ENCODE data around the gene CMIP. TPM values are rescaled to one million over a fixed set of nuclear protein-coding genes. Genes with fewer than 3 reads are reported as not detected.

Gene CMIP
- total and polyA plus RNA-seq, 7 donors: 11.0 to 60.3 (median 20.4) TPM

DNA sequence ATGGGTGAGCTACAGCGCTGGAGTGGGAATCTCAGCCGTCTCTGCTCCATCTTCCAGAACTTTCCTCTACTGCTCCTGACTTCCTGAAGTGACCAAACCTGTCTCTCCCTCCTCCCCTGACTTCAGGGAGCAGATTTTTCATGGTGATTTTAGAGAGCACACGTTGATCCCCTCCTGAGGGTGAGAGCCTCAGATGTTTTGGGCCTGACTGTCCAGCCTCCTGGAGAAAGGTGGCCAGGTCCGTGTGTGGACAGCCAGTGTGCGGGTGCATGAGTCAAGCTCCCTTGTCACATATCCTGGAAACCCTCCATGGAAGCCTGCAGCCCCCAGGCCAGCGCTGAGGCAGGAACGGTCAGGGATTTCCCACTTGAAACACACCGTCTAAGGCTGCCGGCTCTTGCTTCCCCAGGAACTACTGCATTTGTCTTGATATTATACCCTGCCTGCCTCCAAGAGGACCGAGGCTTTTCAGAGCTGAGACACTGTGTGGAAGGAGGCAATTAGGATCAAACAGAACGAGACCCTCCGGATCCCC lies 143.1 kb downstream of the CMIP start:
- H3K27ac ChIP-seq: no peak overlapping the region
- 92 to 93% methylated on average over 12 of the region's 12 CpGs for WGBS, 2 donors
- H3K4me1 ChIP-seq: peaks cover 0 to 14% (median 5%) of the 10 kb centered on the region in 4 donors
- intact Hi-C loops (cut with DNase I): no loop called here
- H3K27me3 ChIP-seq: no peaks in the 10 kb centered on the region
- no peaks in the 10 kb centered on the region for H3K36me3 ChIP-seq
- H3K9me3 ChIP-seq: no peaks in the 10 kb centered on the region
- no peak overlapping the region for H3K4me3 ChIP-seq
- no peak for TF ChIP-seq EP300 (IDR thresholded peaks at IDR 0.05)
- TF ChIP-seq, protein P1, sequence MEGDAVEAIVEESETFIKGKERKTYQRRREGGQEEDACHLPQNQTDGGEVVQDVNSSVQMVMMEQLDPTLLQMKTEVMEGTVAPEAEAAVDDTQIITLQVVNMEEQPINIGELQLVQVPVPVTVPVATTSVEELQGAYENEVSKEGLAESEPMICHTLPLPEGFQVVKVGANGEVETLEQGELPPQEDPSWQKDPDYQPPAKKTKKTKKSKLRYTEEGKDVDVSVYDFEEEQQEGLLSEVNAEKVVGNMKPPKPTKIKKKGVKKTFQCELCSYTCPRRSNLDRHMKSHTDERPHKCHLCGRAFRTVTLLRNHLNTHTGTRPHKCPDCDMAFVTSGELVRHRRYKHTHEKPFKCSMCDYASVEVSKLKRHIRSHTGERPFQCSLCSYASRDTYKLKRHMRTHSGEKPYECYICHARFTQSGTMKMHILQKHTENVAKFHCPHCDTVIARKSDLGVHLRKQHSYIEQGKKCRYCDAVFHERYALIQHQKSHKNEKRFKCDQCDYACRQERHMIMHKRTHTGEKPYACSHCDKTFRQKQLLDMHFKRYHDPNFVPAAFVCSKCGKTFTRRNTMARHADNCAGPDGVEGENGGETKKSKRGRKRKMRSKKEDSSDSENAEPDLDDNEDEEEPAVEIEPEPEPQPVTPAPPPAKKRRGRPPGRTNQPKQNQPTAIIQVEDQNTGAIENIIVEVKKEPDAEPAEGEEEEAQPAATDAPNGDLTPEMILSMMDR (IDR thresholded peaks at IDR 0.05): no peak
- TF ChIP-seq POLR2AphosphoS5 (IDR thresholded peaks at IDR 0.05): no peak
- TF ChIP-seq POLR2A (IDR thresholded peaks at IDR 0.05): no peak
- DNase-seq: no peak

GRCh38 chr16:81588326-81589081 lies 143.9 kb downstream of the CMIP start:
- H3K27ac ChIP-seq: no peak overlapping the region
- WGBS, 2 donors: 86 to 89% methylated on average over 17 of the region's 17 CpGs
- intact Hi-C loops (cut with DNase I): no loop called here

DNA sequence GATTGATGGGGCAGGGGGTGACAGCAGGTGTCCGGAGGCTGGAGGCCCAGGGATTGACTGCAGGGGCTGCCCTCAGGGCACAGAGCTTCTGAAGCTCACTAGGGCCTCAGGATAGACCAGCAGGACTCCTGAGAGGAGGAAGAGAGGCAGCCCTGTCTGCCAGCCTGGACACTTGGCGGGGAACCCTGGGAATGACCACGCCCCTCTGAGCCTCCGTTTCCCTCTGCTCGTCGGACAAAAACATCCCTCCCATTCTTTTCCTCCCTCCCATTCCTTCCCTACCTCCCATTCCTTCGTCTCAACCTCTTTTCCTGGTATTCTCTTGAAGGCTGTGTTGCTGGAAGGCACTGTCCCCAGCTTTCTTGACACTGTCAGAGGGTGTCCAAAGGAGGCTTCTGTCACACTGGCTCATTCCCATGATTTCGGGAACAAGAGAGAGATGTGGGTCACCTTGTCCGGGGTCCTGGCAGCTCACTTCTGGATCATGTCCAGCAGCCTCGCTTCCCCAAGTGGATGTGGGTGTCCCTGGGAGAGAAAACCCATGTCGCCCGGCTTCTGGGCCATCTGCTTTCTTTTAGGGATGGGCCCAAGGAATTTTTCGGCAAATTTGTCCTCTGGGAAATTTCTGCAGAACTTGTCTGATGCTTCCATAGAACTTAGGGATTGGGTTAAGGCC lies 145.5 kb downstream of the CMIP start:
- Histone ChIP-seq H3K27ac (no peak overlapping the region), H3K4me1 (peaks cover 0 to 10% (median 5%) of the 10 kb centered on the region in 4 donors), H3K27me3 (no peaks in the 10 kb centered on the region), H3K36me3 (no peaks in the 10 kb centered on the region), H3K4me3 (no peak overlapping the region), H3K9me3 (no peaks in the 10 kb centered on the region)
- TF ChIP-seq POLR2AphosphoS5 (IDR thresholded peaks at IDR 0.05) (no peak), EP300 (IDR thresholded peaks at IDR 0.05) (no peak), POLR2A (IDR thresholded peaks at IDR 0.05) (no peak)
- TF ChIP-seq, protein P1 (IDR thresholded peaks at IDR 0.05): no peak
- DNase-seq: no peak
- WGBS, 2 donors: 91% methylated on average over 13 of the region's 13 CpGs
- intact Hi-C loops (cut with DNase I): no loop called here

More at GRCh38 chr16:81588326-81589081, 143.9 kb downstream of the CMIP start:
- Histone ChIP-seq H3K4me3 (no peak overlapping the region), H3K36me3 (no peaks in the 10 kb centered on the region), H3K27me3 (no peaks in the 10 kb centered on the region), H3K4me1 (peaks cover 0 to 18% (median 11%) of the 10 kb centered on the region in 4 donors), H3K9me3 (no peaks in the 10 kb centered on the region)
- TF ChIP-seq EP300 (IDR thresholded peaks at IDR 0.05) (no peak), POLR2AphosphoS5 (IDR thresholded peaks at IDR 0.05) (no peak), POLR2A (IDR thresholded peaks at IDR 0.05) (no peak)
- TF ChIP-seq, protein P1 (IDR thresholded peaks at IDR 0.05): no peak
- no peak for DNase-seq

DNA sequence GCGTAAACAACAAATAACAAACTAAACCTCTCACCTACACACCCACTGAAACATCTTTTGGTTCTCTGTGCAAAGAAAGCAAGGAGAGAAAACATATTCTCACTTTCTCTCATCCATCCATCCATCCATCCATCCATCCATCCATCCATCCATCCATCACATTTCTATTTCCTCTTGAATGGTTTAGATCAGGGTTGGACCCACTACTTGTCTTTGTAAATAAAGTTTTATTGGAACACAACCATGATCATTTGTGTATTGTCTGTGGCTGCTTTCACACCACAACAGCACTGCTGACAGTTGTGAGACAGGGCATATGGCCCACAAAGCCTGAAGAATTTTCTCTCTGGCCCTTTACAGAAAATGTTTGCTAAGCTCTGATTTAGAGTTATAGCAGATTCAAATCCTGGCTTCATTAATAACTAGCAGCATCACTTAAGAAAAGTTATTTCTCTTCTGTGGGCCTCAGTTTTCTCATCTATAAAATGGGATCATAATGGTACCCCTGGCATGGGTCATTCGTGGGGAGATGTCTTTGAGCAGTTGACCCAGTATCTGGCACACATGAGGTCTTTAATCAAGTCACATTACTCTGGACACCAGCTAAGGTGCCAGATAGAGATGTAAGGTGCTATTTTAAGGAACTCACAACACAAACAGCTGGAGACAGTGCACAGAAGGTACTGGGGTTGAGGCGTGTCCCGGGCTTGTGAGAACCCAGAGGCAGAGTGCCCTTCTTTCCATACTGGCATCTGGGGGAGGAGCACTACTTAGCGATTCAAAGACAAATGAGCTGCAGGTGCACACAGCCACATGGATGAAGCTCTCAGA lies 146.3 kb downstream of the CMIP start:
- H3K27ac ChIP-seq: no peak overlapping the region
- TF ChIP-seq POLR2A (IDR thresholded peaks at IDR 0.05): no peak
- no peak for TF ChIP-seq POLR2AphosphoS5 (IDR thresholded peaks at IDR 0.05)
- TF ChIP-seq, protein P1 (IDR thresholded peaks at IDR 0.05): no peak
- no peak for TF ChIP-seq EP300 (IDR thresholded peaks at IDR 0.05)
- intact Hi-C loops (cut with DNase I): no loop called here
- no peaks in the 10 kb centered on the region for H3K36me3 ChIP-seq
- H3K4me3 ChIP-seq: no peak overlapping the region
- no peaks in the 10 kb centered on the region for H3K9me3 ChIP-seq
- DNase-seq: no peak
- WGBS, 2 donors: 59 to 82% methylated on average over 5 of the region's 5 CpGs
- peaks cover 0 to 10% (median 5%) of the 10 kb centered on the region in 4 donors for H3K4me1 ChIP-seq
- no peaks in the 10 kb centered on the region for H3K27me3 ChIP-seq

Data from sigmoid colon (tissue), 7 donors.